Uterus (tissue), 4 donors: ENCODE measurements around the gene ZCWPW1. TPM values are rescaled to one million over a fixed set of nuclear protein-coding genes. Genes with fewer than 3 reads are reported as not detected.
"Not testable (repeated sequence)": the region's sequence is repeated elsewhere in the genome, so short reads cannot be mapped to it uniquely, and the experiment has no call there.

Experiments used
- DNase-seq, 2 donors: peaks; one replicate each; pipeline ENCODE4 v3.0.0-alpha.2; 2019 to 2020
- H3K27ac ChIP-seq, 2 donors: fragments of 200-600 bp; sonication (generic); 1 replicate in 1 of 2; 2 replicates in 1 of 2; pipeline ENCODE4 v1.5.1; 2016 to 2018
- H3K27me3 ChIP-seq, 2 donors: fragments of 200-600 bp; sonication (generic); one replicate each; pipeline ENCODE4 v1.5.1; 2018 to 2019; ENCODE audit warnings: control low read depth in 1 of 2
- H3K36me3 ChIP-seq, 2 donors: fragments of 200-600 bp; sonication (generic); one replicate each; pipeline ENCODE4 v1.5.1; 2019; ENCODE audit warnings: control low read depth in 1 of 2
- H3K4me1 ChIP-seq, 2 donors: fragments of 200-600 bp; sonication (generic); one replicate each; pipeline ENCODE4 v1.5.1; 2018 to 2019; ENCODE audit warnings: control low read depth in 1 of 2
- H3K4me3 ChIP-seq, 2 donors: fragments of 200-600 bp; sonication (generic); 1 replicate in 1 of 2; 2 replicates in 1 of 2; pipeline ENCODE4 v1.5.1; 2018 to 2019; ENCODE audit warnings: mild to moderate bottlenecking in 1 of 2
- H3K9me3 ChIP-seq, 2 donors: fragments of 200-600 bp; sonication (generic); one replicate each; pipeline ENCODE4 v1.5.1; 2019; ENCODE audit warnings: control low read depth in 1 of 2
- CTCF ChIP-seq, 4 experiments: fragments of 200-600 bp in 2 of 4; fragments of 450-650 bp in 2 of 4; sonication (generic) in 2 of 4; IDR thresholded peaks; one replicate each; pipeline ENCODE4 v1.5.1; 2016 to 2019; ENCODE audit warnings: antibody characterized with exemption in 4 of 4, mild to moderate bottlenecking in 2 of 4, moderate library complexity in 1 of 4
- POLR2A ChIP-seq, 2 donors: fragments of 450-650 bp; IDR thresholded peaks; one replicate each; pipeline ENCODE4 v1.6.1; 2016; ENCODE audit warnings: antibody characterized with exemption in 2 of 2, mild to moderate bottlenecking in 1 of 2, moderate library complexity in 1 of 2
- intact Hi-C: fragments of 100-400 bp; cut with DNase I; formaldehyde crosslinking; loops from one replicate; pipeline ENCODE4 v1.15.1; 2023; ENCODE audit warnings: low total_unique reads
- total RNA-seq, 4 donors: library from RNA; depleted of rRNA in 3 of 4; stranded (reverse); fragments of >200 nt in 3 of 4; gene quantifications; one replicate each; pipeline versions ENCODE4 v1.1.0 to v1.2.4, GENCODE V29; 2014 to 2023
- donor health status: DM: yes; HTN: yes; CAD: no.

ZCWPW1 gene
- total RNA-seq, 4 donors from 2014 or later, result 1.5 to 6.1 (median 5.2) TPM; not detected in 1

GRCh38 chr7:100364480-100364879 is 64.0 kb downstream of the ZCWPW1 start:
- H3K27me3 ChIP-seq, result no peaks in the 10 kb centered on the region
- no peak overlapping the region for H3K4me3 ChIP-seq
- H3K27ac ChIP-seq, result no peak overlapping the region
- H3K36me3 ChIP-seq, result no peaks in the 10 kb centered on the region
- intact Hi-C loops, result no loop called here
- DNase-seq, result no peak
- H3K9me3 ChIP-seq, result peaks cover 0 to 3% of the 10 kb centered on the region in 2 donors
- no peaks in the 10 kb centered on the region for H3K4me1 ChIP-seq
- TF ChIP-seq CTCF (IDR thresholded peaks at IDR 0.05) (no peak), POLR2A (IDR thresholded peaks at IDR 0.05) (no peak)

- intact Hi-C loops, H3K27ac ChIP-seq, H3K36me3 ChIP-seq, H3K9me3 ChIP-seq, H3K27me3 ChIP-seq, H3K4me1 ChIP-seq, DNase-seq, H3K4me3 ChIP-seq: not testable (repeated sequence)
These were observed 64.7 kb downstream of the ZCWPW1 start for GRCh38 chr7:100363797-100364196.

DNA sequence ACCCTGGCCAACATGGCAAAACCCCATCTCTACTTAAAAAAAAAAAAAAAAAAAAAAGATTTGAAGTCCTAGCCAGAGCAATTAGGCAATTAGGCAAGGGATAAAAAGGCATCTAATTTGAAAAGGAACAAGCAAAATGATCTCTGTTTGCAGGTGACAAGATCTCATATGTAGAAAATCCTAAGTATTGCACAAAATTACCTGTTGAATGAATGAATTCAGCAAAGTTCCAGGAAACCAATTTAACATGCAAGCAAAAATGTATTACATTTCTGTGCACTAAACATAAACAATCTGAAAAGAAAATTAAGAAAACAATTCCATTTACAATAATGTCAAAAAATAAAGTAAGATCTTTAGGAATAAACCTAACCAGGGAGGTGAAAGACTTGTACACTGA is 65.4 kb downstream of the ZCWPW1 start:
- intact Hi-C loops, result no loop called here
- no peak overlapping the region for H3K4me3 ChIP-seq
- no peaks in the 10 kb centered on the region for H3K4me1 ChIP-seq
- H3K36me3 ChIP-seq, result no peaks in the 10 kb centered on the region
- H3K27me3 ChIP-seq, result no peaks in the 10 kb centered on the region
- no peak overlapping the region for H3K27ac ChIP-seq
- H3K9me3 ChIP-seq, result peaks cover 0 to 3% of the 10 kb centered on the region in 2 donors
- DNase-seq, result no peak
- TF ChIP-seq POLR2A (IDR thresholded peaks at IDR 0.05), result no peak
- no peak for TF ChIP-seq CTCF (IDR thresholded peaks at IDR 0.05)

- Histone ChIP-seq H3K27me3 (no peaks in the 10 kb centered on the region), H3K4me3 (no peak overlapping the region), H3K36me3 (no peaks in the 10 kb centered on the region), H3K4me1 (no peaks in the 10 kb centered on the region), H3K9me3 (no peaks in the 10 kb centered on the region), H3K27ac (no peak overlapping the region)
- intact Hi-C loops, result no loop called here
- TF ChIP-seq CTCF (IDR thresholded peaks at IDR 0.05) (no peak), POLR2A (IDR thresholded peaks at IDR 0.05) (no peak)
- no peak for DNase-seq
These were observed 68.2 kb downstream of the ZCWPW1 start for GRCh38 chr7:100360135-100360854.

DNA sequence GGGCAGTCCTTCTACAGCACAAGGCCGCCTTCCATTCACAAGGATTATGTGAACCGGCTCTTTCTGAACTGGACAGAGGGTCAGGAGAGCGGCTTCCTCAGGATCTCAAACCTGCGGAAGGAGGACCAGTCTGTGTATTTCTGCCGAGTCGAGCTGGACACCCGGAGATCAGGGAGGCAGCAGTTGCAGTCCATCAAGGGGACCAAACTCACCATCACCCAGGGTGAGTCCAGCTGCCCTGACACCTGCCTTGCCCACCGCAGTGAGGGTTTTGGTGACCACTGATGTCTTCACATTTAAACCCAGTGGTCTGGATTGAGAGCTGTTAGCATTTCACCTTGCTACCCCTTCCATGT is 69.7 kb downstream of the ZCWPW1 start:
- no peaks in the 10 kb centered on the region for H3K27me3 ChIP-seq
- TF ChIP-seq CTCF (IDR thresholded peaks at IDR 0.05), result no peak
- TF ChIP-seq POLR2A (IDR thresholded peaks at IDR 0.05), result no peak
- no peaks in the 10 kb centered on the region for H3K36me3 ChIP-seq
- intact Hi-C loops, result no loop called here
- no peak overlapping the region for H3K4me3 ChIP-seq
- DNase-seq, result no peak
- H3K27ac ChIP-seq, result no peak overlapping the region
- H3K9me3 ChIP-seq, result no peaks in the 10 kb centered on the region
- H3K4me1 ChIP-seq, result no peaks in the 10 kb centered on the region
